Measurements from ENCODE around the gene IMPDH2.

GRCh38 chr3:49016414-49017228 is 12.6 kb downstream of the IMPDH2 start:
- no peak for TF ChIP-seq CTCF (IDR thresholded peaks at IDR 0.05)
- no peak for TF ChIP-seq POLR2A (IDR thresholded peaks at IDR 0.05)
- peak in 1 of 4 donors; percentile 2 for TF ChIP-seq POLR2AphosphoS5 (IDR thresholded peaks at IDR 0.05)
